C4-2B (cell line): ENCODE data around the gene CCDC33.

Experiments
- ZFX ChIP-seq: fragments of 450-650 bp; IDR thresholded peaks from 2 replicates; pipeline ENCODE4 v1.6.1; 2017
- TF ChIP-seq, protein P1 (sequence below): fragments of 450-650 bp; conservative IDR thresholded peaks from 2 replicates; pipeline ENCODE4 v1.5.1; 2017; ENCODE audit warnings: mild to moderate bottlenecking

DNA sequence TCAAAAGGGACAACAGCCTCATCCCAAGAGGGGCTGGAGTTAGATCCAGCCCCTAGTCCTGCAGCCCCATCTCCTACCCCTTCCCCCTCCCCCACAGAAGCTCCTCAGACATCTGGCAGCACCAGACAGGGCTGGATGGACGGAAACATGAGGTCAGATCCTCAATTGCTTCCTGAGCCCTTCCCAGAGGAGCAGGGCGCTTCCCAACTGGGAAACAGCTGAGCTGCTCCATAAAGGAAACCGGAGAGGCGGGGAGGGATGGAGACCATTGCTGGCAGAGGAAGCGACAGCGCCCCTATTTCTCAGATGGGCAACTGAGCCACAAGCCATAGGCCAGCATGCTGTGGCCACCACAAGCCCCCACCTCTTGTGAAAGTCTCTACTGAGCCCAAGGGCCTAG lies 149.6 kb downstream of the CCDC33 start:
- TF ChIP-seq, protein P1, sequence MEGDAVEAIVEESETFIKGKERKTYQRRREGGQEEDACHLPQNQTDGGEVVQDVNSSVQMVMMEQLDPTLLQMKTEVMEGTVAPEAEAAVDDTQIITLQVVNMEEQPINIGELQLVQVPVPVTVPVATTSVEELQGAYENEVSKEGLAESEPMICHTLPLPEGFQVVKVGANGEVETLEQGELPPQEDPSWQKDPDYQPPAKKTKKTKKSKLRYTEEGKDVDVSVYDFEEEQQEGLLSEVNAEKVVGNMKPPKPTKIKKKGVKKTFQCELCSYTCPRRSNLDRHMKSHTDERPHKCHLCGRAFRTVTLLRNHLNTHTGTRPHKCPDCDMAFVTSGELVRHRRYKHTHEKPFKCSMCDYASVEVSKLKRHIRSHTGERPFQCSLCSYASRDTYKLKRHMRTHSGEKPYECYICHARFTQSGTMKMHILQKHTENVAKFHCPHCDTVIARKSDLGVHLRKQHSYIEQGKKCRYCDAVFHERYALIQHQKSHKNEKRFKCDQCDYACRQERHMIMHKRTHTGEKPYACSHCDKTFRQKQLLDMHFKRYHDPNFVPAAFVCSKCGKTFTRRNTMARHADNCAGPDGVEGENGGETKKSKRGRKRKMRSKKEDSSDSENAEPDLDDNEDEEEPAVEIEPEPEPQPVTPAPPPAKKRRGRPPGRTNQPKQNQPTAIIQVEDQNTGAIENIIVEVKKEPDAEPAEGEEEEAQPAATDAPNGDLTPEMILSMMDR: no peak
- TF ChIP-seq ZFX: no peak
